NOMO-1 treated with dmso at 0.1 percent for 144 hours (cell line): ENCODE measurements around the gene ALDH6A1.
"Not testable (repeated sequence)": the region's sequence is repeated elsewhere in the genome, so short reads cannot be mapped to it uniquely, and the experiment has no call there.

ENCODE experiments used
- DNase-seq: peaks from one replicate; lab custom pipeline; 2025; ENCODE audit not compliant: unreplicated experiment; lab: John Stamatoyannopoulos, UW

ALDH6A1 gene

DNA sequence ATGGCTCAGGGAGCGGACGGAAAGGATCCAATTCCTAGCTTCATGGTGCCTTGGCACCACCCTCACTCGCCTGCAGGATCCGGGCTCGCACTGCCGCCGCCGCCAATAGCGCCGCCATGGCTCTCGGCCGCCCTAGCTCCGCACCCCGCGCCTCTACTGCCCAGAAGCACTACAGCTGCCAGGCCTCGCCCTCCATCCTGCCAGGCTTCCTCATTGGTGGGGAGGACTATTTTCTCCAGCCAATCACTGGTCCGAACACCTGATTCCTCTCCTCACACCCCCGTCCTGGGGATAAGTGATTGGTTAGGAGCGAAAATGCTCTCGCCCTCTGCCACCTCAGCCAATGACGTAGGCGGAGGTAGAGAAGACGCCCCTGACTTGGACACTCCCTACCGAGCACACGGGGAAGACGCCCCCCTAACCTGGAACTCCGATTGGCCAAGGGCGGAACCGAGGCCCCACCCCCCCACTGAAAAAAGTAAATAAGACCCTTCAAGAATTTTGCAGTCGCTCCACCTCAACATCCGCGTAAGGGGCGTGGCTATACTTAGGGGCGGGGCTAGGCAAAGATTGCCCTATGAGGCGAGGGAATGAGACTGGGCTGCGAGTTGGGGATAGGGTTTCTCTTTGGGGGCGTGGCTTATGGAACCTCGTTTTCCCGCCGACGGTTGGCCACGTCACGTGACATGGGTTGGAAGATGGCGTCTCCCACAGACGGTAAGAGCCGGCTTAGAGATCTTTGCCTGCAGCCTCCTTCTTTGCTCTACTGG lies at the start of gene ALDH6A1, which contains the start of gene LIN52:
Gene ALDH6A1, minus strand, starts transcription at position 177 of the 770 bp plus-strand sequence. Its CDS starts 59 bp downstream, at position 118.
Gene LIN52, plus strand, starts transcription at position 680 of the 770 bp plus-strand sequence. Its CDS starts 19 bp downstream, at position 699.
- DNase-seq = peak; percentile 99

DNA sequence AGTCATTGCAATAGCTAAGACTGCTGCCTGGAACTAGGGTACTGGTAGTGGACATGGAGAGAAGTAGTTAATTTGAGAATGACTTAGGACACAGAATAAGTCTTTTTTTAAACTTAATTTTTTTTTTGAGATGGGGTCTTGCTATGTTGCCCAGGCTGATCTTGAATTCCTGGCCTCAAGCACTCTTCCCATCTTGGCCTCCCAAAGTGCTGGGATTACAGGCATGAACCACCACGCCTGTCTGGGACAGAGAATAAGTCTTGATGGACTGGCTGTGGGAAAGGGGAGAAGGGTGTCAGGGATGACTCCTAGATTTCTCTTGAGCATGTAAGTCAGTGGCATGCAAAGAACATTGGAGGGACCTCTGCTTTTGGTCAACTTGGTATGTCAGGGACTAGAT lies 43.4 kb upstream of the ALDH6A1 start:
- no peak for DNase-seq

DNA sequence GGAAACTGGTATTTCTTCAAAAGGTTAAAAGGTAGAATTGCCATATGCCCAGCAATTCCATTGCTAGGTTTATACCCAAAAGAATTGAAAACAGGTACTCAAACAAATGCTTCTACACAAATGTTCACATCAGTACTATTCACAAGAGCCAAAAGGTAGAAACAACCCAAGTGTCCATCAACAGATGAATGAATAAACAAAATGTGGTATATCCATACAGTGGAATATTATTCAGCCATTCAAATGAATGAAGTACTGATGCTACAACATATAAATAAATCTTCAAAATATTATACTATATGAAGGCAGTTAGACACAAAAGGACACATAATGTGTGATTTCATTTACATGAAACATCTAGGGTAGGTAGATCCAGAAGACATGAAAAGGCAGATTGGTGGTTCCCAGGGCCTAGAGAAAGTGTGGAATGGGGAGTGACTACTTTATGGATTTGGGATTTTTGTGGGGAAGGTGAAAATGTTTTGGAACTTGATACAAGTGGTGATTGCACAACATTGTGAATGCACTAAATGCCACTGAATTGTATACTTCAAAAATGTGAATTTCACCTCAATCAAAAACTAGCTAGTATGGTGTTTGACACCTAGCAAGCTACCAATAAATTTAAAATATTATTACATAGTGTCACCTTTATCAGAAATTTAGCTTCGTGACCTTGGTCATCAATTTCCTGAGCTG lies 42.2 kb upstream of the ALDH6A1 start:
- no peak for DNase-seq

DNA sequence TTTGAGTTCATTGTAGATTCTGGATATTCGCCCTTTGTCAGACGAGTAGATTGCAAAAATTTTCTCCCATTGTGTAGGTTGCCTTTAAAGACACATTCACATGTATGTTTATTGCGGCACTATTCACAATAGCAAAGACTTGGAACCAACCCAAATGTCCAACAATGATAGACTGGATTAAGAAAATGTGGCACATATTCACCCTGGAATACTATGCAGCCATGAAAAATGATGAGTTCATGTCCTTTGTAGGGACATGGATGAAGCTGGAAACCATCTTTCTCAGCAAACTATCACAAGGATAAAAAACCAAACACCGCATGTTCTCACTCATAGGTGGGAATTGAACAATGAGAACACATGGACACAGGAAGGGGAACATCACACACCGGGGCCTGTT lies 41.2 kb upstream of the ALDH6A1 start:
- DNase-seq = not testable (repeated sequence)

DNA sequence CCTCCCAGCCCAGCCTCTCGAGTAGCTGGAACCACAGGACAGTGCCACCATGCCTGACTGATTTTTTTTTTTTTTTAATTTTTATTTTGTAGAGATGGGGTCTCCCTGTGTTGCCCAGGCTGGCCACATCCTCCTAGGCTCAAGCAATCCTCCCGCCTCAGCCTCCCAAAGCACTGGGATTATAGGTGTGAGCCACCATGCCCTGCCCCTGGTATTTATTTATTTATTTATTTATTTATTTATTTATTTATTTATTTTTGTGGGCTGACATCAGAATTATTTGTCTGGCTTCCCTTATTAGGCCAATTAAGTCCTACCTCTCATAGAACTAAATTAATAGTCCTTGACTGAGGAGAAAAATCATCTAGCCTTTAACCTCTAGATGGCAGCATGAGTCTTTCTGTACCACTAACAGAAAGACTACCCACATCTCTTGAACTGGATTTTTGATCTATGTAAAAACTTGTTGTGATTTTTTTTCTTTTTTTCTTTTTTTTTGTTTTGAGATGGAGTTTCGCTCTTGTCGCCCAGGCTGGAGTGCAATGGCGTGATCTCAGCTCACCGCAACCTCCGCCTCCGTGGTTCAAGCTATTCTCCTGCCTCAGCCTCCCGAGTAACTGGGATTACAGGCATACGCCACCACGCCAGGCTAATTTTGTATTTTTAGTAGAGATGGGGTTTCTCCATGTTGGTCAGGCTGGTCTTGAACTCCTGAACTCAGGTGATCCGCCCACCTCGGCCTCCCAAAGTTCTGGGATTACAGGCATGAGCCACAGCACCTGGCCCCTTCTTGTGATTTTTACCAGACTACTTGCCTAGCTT lies 27.4 kb upstream of the ALDH6A1 start:
- not testable (repeated sequence) for DNase-seq

DNA sequence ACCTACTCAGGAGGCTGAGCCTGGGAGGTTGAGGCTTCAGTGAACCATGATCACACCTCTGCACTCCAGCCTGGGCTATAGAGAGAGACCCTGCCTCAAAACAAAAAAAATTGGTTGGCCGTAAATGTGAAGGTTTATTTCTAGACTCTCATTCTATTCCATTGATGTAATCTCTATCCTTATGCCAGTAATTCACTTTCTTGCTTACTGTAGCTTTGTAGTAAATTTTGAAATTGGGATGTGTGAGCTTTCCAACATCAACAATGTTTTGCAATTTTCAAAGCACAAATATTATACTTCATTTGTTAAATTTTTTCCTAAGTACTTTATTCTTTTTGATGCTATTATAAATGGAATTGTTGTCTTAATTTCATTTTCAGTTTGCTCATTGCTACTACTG lies 25.1 kb upstream of the ALDH6A1 start:
- DNase-seq = no peak

DNA sequence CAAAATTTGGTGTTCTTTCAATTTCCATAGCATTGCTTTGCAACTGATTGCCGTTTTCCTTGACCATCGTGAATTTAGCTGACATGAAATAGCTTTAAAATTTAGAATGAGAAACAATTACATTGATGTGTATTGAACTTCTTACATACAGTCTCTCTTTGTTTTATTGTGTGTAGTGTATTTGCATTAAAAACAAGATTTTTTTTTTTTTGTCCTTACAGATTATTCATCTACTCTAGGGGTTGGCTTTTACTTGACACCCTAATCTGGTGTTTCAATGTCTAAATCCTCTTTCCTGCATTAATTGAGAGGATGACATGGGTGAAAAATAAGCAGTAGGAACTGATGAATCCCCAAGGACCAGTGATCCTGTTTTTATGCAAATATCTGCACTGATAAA lies 21.1 kb upstream of the ALDH6A1 start:
- no peak for DNase-seq

DNA sequence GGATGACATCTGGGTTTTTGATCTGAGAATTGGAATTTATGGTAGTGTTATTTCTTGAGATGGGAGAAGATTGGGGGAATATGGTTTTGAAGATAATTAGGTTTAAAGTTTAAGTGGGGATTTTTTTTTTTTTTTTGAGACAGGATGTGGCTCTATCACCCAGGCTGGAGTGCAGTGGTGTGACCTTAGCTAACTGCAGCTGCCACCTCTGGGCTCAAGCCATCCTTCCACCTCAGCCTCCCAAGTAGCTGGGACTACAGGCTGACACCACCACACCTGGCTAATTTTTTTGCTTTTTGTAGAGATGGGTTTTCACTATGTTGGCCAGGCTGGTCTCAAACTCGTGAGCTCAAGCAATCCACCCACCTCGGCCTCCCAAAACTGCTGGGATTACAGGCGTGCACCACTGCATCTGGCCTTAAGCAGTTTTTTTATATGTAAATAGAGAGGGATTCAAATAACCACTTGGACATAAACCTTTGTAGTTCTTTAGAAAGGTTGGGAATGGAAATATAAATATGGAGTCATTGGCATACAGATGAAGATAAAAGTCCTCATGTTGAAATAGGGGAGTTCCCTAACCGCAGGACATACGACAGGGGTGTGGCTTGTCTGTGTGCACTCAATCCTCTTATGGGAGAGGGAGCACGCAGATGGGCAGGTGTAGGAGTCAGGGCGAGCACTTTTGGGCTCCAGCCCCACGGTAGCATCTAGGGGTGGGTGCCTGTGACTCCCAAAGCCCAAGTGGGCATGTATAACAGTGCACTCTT lies 5.2 kb upstream of the ALDH6A1 start:
- no peak for DNase-seq

DNA sequence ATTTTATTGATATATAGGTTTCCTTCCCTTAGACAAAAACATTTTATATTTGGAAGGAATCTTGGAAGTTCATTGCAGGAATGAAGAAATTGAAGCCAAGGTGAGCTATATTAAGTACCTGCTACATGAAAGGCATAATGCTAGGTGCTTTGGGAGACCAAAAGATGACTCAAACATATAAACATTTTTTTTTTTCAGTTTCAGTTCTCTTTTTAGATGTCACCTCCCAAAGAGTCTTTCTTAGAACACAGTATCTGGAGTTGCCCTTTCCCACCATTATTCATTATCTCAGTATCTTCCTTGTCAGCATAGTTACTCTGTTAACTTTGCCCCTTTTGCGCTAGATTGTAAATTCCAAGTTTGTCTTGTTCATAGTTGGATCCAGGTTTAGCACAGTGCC lies 1.6 kb upstream of the ALDH6A1 start:
- peak; percentile 26 for DNase-seq

DNA sequence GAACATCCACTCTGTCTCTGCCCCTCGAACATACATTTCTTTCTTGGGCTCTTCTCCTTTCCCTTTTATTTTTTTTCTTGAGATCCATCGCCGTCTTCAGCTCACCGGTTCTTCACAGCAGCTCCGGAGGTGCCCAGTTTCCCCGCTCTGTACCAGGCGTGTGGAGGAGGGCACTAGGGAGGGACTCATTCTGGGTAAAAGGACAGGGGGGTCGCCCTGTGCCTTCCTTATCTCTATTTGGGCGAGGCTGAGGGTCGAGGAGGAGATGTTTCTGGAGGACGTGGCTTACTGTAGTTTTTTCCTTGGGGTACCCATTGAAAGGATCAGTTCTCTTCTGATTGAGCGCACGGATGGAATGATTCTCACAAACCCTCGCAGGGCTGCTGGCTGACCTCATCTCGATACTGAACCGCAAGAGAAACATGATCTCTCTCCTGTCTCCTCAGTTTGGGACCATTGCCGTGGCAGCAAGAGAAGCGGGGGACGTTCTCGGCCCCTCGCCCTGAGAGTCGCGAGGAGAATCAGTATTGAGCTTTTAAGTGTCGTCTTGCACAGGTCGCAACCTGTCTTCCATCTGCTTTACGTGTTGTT lies 889 bp upstream of the ALDH6A1 start:
- DNase-seq = no peak

DNA sequence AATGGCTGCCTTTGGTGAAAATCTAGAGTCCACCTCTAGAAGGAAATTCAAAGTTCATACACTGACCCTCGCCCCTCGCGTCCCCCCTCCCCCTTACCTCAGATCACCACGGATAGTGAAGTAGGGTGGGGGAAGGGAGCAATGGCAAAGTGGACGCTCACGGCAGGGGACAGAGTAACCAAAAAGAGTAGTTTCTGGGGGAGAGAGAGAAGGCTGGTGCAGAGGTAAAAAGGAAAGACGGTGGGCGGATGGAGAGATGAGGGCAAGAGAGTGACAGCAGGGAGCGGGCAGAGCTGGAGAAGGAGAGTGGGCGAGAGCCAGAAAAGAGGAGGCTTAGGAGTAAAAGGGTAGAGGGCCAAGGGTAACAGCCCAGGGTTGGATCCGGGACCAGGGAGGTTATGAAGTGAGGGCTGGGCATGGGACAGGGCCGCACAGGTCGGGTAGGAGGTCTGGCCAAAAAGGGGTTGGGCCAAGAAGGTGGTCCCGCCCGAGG lies 423 bp downstream of the ALDH6A1 start:
- DNase-seq = peak; percentile 28

DNA sequence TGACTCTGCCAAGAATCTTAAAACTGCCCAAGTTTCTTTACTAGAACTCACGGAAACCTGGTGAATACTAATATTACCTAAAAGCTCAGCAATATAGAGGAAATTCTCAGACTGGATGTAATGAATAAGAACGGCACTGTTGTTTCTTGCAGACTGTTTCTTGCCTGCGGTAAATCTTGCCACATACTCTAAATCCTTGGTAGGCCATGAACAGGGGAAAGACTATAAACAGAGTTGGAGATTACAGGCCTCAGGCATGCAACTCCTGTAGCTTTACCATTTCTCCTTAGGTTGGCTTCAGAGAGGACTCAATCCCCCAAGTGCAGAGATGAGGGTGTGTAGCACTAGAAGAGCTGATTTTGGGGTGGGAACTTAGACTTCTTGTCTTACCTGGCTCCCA lies 1.1 kb downstream of the ALDH6A1 start:
- DNase-seq = no peak

DNA sequence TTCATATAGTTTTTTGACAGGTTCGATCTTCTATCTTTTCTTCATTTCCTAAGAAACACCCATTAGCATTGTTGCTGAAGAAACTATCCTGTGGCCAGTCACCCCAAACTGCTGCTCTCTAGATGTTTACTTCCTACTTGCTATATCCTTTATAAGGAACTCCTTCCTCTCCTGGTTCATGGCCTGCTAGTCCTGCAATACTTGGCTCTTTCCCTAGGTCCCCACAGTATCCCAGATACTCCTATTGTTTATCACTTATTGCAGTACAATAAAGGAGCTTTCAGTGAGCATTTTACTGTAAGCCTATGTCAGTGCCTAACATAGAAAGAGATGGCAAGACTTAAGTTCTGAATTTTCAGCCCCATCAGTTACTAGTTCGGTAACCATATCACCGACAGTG lies 2.8 kb downstream of the ALDH6A1 start:
- no peak for DNase-seq

DNA sequence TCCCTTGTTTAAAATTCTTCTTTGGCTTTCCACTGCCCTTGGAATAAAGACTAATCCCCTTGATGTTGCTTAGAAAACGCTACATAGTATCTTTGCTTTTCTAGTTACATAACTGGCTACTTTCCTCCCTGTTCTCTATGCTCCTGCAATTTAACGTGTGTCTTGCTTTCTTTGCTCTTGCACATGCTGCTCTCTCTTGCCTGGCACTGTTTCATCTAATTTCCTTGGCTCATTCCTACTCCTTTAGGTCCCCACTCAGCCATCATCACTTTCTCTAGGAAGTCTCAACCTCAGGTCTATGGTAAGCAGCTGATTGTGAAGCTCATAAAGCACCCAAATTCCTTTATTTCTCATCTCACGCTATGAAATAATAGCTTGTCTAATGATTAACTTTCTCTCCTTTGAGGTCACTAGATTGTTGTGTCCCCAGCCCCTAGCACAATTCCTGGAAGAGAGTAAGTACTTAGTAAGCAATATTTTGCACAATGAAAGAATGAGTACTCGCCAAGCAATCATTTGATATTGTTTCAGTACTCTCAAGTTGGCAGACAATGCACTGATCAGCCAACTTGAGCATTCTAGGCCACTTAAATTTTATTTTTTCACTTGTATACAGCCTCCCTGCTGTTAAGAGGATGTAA lies 3.3 kb downstream of the ALDH6A1 start:
- DNase-seq = no peak

DNA sequence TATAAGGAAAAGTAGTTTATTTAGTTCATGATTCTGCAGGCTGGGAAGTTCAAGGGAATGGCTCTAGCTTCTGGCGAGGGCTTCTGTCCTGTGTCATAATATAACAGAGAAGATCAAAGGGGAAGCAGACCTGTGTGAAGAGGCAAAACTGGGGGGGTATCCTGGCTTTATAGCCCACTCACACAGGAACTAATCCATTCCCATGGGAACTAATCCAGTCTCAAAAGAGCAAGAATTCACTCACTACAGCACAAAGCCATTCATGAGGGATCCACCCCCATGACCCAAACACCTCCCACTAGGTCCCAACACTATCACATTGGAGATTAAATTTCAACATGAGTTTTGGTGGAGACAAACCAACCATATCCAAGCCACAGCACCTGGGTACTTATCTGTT lies 6.9 kb downstream of the ALDH6A1 start:
- no peak for DNase-seq

DNA sequence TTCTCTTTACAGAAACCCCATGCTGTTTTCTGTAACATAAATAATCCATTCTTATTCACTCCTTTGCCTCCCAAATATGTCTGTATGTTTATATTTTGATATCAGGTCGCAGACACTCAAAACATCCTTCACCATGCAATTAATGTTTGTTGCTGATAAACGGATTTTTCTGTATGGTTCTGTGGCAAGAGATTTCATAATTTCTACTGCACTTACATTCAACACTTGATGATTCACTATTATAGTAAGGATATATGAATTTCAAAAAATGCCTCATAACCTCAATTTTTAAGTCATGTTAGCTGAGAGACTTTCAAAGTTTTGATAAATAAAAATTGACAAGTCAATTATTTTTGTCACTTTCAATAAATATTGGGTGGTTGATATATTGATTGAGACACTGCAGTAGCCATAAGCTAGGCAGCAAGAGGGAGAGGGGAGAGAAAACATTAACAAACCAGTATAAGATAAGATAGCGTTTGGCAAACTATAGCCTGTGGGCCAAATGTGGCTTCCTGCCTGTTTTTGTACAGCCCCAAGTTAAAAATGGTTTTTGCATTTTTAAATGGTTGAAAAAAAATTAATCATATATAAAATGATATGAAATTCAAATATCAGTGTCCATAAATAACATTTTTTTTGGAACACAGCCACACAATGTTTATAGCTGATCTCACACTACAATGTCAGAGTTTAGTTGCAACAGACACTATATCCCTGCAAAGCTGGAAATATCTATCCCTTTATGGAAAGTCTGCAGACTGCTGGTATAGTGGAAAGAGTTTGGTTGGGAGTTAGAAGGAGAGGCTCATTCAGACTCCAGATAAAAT lies 18.3 kb downstream of the ALDH6A1 start:
- DNase-seq = no peak

DNA sequence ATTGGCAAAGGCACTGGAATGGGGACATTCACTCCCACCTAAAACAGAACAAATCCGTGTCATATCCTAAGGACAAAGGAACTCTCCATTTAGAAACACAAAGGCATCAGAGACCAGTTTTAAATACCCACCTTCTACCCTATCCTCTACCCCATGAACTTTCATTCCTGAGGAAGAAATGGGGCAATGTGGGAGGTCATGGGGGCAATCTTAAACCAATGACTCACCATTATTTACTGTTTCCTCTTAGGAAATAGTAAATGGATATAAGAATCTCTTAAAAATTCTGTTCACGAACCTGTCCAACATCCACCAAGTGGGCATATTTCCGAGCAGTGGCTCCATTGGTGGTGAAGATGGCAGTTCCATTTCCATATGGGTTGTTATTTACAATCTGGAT lies 19.4 kb downstream of the ALDH6A1 start:
- no peak for DNase-seq

DNA sequence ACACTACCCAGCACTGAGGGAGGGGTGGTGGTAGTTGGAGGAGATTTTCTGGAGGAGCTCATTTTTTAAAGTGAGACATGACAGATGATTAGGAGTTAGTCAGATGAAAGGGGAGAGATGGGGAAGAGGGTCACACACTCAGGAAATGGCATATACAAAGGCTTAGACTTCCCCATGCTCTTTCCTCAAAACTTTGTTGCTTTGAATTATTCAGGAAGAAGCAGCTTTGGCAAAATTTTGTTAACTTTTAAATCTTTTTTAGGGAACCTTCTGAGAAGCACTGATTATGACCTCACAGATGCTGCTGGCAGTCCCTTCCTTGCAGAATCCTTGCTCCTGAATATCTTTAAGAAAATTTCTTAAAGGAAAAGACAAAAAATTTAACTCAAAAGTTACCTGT lies 19.8 kb downstream of the ALDH6A1 start:
- DNase-seq = no peak

DNA sequence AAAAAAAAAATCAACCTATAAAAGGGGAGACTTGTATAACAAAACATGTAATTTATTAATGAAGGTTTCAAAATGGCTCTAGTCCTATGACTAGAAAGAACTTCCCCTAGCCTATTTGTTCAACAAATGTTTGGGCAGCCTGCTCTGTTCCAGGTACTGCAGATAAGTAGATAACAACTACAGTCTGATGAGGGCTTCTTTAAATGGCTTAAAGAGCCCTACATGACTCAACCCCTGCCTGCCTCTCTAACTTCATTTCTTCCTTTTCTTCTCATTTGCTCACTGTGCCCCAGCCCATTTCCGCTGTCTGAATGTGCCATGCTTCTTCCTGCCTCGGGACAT lies 21.5 kb downstream of the ALDH6A1 start:
- DNase-seq = no peak
